Hindlimb muscle (tissue), 1 donor: Measurements from ENCODE around the gene GNAS. TPM values are rescaled to one million over a fixed set of nuclear protein-coding genes. Genes with fewer than 3 reads are reported as not detected.
"Not testable (repeated sequence)": the region's sequence is repeated elsewhere in the genome, so short reads cannot be mapped to it uniquely, and the experiment has no call there.

Experiments used
- DNase-seq: peaks from one replicate; pipeline ENCODE4 v3.0.0-alpha.2; 2013
- polyA plus RNA-seq: library from polyadenylated mRNA; unstranded; fragments of 120-200 nt; gene quantifications from one replicate; pipeline ENCODE4 v1.2.1, GENCODE V29; 2013; ENCODE audit not compliant: insufficient read length

GNAS gene
- 3,728 TPM for polyA plus RNA-seq

DNA sequence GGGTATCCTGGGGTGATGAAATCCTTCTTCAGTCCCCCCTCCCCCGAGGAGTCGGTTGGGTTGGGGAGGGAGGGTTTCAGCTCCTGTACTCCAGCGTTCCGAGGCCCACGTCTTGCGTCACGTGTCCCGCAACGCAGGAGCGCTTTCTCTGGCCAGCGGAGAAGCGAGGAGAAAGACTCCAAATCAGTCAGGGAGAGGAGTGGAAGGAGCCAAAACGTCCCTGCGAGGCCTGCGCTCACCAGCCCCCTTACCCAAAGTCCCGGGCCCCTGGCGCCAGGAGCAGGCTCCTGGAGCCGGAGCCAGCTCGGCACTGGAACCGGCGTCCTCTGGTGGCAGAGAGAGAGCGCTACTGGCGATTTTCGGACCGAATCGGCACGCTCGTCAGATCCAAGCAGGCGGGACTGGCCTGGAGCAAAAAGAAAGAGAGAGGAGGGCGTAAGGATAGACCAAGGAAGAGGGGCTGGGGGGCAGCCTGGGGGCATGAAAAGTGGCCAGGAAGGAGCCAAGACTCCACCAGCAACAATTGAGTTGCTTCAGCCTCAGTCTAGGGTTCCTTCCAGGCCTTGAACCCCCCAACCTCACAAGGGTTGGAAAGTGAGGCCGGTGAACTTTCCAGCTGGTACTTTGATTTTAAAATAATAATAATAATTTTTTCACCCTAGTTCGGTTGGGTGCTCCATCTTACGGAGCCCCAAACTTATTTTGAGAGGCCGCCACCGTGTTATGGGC lies at the start of gene GNAS:
TSS of gene GNAS (plus strand) at position 174 of the 729 bp plus-strand sequence.
- peak; percentile 78 for DNase-seq

DNA sequence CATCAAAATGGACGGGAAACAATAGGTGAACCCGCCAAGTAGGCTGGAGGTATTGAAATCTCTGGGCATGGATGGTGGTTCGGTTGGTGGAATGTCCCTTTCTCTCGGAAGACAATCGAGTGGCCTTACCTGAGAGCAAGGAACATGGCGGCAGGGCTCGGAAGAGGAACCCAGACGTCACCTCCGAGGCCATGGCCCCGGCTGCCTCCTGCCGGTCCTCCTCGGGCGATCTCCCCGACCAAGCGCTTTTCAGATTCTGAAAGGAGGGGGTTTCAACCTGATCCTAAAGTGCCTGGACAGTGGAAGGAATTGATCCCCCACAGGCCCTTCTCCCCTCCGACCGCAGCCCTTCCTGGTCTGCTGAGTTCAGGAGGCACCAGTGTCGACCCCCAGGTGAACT lies 49.0 kb upstream of the GNAS start:
- no peak for DNase-seq

DNA sequence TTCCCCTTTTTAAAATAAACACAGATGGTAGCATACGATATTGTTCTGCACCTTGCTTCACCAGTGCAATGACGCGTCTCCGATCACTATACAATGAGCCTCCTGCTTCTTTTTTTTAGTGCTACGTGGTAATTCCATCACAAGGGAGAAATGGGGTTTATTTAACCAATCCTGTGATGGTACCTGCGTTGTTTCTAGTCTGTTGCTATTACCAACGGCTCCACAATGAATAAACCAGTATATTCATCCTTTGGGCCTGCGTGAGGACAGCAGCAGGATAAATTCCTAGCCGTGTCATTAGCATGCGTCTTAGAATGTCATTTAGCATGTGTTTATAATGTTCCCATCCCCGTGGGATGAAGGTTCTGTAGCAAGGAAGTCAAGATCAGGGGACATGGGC lies 44.7 kb upstream of the GNAS start:
- DNase-seq, result no peak

DNA sequence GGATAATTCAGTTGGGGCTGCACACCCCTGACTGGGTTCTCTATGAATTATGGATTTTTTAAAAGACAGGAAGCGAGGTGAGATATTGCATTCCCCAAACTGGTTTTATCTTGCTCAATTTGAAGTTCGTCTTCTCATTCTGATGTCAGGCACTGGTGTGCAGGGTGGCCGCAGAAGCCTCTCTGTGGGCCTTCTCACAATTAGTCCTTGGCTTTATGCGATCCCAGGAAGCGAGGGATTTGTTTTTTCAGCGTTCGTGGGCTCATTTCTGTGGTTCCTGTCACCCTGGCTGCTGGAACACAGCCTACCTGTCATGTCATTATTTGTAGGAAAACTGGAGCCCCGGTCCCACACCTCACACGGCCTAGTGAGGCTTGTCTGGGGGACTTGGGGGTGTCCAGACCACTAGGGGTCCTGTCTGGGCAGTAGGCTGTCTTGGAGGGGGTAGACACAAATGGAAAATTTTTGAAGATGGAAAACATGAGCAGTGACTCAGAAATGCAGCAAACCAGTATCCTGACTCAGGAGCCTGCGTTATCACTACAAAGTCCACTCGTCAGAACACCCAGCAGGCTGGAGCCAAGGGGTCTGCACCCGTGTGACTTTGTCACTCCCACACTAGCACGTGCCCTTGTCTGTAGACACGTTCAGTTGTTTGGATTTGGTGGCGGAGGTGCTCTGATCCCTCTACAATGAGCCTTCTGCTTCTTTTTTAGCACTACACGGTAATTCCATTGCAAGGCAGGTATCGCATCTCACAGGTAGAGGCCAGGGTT lies 44.1 kb upstream of the GNAS start:
- no peak for DNase-seq

DNA sequence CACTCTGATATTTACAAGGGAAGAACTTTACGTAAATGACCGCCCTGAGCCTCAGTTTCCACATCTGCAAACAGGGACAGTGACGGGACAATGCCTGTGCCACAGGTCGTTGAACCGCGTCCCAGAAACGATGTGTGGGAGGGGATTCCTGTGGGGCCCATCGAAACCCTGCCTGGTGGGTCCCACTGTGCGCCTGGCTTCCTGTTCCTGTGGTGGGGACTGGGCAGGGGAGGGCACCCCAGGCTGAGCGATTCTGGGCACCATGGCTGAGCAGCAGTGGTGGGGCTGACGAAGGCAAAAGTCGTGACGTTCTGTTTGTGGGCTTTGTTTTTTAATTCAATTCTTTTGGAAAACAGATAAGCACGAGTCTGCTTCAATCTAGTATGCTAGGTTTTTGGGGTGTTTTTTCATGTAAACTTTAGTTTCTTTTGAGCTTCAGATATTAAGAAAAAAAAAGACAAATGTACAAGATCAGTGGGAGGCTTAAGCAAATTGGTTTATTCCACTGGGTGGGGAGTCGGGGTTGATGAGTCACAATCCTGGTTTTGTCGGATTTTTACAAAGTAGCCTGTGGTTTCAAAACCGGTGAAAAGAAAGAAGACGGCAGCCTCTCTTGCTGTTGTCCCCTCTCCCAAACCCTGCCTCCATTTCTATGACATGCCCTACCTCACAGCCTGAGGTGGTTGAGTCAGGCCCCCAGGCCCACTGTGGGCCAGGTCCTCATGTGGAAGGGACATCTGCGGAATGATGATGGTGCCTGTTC lies 42.2 kb upstream of the GNAS start:
- DNase-seq, result no peak

DNA sequence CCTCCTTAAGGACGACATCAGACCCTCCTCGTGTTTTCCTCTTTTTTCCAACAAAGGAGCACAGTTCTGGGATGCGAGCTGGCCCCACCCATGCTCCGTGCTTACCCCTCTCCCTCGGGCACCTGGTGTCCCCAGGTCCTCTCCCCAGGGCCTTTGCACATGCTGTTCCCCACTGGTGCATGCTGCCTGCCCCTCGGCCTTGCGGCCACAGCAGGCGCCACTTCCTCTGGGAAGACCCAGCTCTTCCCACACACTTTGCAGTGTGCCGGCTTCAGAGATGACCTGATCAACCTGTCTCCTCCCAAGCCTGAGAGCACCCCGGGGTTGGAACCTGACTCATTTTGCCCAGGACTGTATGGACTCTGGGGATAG lies 41.7 kb upstream of the GNAS start:
- DNase-seq, result no peak

DNA sequence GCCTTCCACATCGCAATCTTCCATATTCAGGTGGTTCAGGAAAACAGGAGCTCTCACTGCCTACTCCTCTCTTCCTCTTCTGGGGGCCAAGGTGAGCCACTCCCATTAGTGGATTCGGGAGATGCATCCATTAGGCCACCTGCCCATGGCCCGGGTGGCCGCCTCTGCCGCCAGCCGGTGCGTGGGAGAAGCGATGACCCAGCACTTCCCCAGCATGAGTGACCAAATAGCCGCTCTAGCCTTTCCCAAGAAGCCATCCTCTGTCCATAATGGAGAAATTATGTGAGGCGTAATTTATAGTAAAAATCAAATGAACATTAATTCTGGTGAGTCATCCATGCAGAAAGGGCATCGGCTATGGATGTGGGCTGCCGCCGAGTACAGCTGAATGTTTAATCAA lies 41.2 kb upstream of the GNAS start:
- no peak for DNase-seq

DNA sequence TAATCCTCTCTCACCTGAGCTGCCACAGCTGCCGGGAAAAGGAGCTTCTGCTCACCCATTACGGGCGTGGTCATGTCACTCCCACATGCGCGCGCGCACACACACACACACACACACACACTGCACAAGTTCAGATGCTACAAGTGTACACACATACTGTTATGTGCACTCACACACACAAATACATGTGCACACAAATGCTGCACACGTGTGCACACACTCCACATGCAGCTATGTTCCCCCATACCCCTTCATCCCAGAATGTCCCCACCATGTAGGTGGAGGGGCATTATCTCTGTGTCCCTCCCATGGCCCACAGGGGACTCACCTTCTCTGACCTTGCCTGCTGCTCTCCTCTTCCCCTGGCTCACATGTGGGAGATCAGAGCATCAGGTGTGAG lies 39.1 kb upstream of the GNAS start:
- no peak for DNase-seq

DNA sequence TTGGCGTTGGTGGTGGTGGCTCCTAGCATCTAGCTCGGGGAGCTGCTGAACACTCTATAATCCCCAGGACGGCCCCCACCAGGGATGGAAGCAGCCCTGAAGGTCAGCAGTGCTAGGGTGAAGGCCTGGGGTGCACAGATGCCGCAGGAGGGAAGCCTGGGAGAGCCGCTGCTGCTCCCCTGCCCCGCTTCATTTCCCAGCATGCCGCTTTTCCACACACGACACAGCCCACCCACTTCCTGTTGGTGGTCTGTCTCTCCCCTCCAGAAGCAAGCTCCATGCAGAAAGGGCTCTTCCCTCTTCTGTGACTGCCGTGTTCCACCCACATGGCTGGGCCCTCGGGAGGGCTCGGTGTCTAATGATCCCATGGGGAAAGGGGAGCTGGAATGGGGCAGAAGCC lies 37.1 kb upstream of the GNAS start:
- no peak for DNase-seq

DNA sequence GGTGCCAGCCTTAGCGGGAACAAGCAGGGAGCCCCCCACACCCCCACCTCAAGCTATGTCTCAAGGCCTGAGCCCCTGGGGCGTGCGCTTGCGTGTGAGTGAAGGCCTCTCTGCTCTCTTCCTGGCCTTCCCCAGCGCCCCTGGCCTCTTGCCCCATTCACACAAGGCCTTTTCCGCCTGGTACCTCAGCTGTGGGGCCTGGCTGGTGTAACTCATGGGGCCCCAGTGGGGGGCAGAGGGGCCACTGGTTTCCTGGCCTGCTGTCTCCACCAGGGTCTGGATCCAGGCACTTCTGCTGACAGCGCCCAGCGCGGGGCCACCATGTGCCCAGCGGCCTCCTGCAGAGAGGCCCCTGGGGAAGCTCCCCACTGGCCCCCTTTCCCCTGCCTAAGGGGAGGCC lies 36.5 kb upstream of the GNAS start:
- DNase-seq, result no peak

DNA sequence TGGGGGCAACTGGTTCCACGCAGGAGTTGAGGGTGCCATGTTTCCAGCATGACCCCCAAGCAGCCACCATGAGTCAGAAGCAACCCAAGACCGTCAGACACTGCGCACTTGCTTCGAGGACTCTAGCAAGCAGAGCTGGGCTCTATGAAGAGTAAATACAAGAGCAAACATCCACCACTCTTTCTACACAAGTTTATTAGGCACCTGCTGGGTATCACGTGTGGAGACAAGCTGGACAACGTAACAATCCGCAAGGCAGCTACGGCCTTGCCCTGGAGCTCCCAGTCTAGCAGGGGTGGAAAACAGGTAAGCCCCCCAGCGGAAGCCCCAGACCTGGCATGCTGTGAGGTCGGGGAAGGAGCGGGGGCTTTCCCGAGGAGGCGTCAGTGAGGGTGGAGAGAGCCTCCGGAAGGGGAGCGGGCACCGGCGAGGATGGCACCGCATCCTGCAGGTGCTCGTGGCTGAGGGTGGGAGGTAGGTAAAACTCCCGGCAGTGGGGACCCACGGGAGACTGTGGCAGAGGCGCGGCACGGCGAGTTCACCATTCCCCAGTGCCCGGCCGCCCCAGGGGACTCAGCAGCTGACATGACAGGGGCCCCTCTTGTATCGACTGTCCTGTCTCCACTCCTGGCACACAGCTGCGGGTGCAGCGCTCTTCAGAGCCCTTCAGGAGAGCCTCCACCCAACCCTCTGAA lies 35.4 kb upstream of the GNAS start:
- DNase-seq, result no peak

DNA sequence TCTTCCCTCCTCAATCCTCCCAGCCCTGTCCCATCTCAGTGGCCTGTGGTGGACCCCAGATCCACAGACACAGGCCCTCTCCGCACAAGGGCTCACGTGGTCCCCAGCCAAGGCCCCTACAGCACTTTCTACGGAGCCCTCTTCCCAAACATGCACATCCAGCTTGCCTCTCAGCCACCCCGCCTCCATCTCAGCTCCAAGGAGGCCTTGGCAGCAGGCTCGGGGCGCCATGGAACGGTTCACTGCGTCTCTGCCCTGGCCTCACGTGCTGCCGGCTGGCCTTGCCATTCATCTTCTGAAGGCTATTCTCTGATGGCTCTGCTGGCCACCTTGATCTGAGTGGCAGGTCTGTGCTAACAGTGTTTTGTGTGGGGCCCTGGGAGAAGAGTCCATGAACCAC lies 34.8 kb upstream of the GNAS start:
- no peak for DNase-seq

DNA sequence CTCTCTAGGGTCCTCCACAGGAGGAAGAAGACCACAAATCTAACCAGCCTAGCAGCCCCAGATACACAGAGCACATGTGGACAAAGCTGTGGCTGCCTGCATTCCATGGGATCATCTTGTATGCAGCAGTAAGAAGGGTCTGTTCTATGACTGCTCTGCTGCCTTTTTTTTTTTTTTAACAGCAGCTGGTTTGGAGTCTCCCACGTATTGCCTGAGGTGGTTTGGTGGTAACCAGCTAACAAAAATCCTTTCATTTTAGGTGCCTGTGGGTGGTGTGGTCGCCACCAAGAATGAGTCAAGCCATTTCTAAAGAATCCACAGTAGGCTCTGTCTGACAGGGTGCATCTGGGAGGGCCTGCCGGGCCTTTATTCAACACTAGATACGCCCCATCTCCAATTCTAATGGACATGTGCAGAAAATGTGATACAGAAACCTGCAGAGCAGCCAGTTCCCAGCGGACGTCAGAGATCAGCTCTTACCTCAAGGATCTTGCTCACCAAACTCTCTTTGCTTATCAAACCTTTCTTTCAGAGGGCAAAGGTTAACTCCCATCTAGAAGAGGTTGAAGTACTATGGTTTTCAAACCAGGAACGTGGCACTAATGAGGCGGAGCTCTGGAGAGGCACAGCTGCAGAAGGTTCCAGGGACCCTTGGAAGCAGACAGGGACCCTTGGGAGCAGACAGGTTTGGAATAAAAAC lies 33.8 kb upstream of the GNAS start:
- DNase-seq, result no peak

DNA sequence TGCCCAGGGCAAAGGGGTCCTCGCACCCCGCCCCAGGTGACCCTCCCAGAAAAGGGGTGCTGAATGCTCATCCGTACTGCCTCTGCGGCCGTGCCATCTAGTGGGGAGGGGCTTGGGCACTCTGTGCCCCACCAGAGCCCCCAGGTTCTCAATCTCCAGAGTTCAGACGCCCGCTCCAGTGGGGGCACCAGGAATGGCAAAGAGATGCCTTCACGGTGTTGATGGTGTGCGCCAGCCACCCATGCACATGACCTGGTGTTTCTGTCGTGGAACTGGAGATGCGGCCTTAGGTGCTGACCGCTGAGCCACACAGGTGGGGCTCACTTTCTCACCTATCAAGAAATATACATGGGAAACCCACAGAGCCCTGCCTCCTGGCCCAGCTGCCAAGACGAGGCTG lies 32.6 kb upstream of the GNAS start:
- DNase-seq, result no peak

DNA sequence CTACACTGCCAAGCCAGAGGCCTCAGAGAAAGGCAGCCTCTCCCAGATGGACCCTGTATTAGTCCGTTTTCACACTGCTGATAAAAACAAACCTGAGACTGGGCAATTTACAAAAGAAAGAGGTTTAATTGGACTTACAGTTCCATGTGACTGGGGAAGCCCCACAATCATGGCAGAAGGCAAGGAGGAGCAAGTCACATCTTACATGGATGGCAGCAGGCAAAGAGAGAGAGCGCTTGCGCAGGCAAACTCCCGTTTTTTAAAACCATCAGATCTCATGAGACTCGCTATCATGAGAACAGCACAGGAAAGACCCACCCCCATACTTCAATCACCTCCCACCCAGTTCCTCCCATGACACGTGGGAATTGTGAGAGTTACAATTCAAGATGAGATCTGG lies 32.0 kb upstream of the GNAS start:
- not testable (repeated sequence) for DNase-seq

DNA sequence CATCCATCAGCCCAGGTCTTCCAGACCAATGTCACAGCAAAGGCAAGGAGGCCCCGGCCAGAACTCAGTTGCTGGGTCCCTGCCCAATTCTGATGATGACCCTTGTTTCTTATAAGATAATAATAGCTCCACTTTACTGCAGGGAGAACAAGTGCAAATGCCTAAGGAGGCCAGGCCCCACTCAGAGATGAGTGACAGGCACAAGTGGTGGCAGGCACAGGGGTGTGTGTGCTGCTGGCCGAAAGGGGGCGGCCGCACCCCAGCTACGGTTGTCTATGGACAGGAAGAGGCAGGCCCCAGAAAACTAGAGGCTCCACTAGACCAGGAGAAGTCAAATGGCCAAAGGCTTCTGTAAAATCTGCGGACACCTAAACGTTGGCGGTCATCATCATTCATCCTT lies 30.4 kb upstream of the GNAS start:
- peak; percentile 43 for DNase-seq

DNA sequence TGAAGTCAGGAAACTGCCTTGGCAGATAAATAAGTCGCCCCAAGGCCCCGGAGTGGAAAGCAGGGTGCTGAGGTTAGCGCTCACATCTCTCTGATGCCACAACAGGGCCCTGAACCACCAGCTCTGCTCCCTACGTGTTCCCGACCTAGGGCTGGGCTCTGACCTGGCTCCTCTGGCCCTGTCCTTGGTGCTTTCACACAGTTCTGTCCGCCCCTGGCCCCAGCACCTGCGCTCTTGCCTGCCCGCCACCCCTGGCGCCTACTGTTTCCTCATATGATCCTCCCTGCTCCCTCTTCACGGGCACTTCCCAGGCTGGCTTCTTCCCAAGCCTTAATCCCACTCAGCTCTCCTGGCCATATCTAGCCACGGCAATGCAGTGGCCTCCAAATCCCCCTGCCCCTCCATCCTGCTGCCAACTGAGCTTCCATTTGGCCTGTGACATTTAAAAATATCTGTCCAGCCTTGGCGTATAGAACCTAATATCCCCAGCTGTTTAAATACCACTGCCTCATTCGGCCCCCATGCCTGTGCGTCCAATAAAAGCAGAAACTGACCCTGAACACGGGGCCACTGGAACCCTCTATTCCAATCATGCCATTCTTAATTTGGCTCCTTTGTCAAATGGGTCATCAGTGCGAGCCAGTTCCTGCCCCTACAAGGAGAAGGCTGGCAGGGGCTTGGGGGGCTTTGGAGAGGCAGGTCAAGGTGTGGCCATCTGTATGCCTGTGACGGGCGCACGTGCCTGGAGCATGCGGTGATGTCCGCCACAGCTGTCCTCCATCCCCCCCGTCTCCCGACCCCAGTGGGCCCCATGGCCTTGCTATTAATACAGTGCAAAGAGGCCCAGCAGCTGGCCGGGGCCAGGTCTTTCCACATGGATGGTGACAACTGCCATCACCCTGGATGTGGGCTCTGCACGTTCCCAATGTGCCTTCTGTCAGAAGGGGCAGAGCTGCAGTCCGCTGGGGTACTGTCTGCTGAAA lies 29.5 kb upstream of the GNAS start:
- DNase-seq, result no peak

DNA sequence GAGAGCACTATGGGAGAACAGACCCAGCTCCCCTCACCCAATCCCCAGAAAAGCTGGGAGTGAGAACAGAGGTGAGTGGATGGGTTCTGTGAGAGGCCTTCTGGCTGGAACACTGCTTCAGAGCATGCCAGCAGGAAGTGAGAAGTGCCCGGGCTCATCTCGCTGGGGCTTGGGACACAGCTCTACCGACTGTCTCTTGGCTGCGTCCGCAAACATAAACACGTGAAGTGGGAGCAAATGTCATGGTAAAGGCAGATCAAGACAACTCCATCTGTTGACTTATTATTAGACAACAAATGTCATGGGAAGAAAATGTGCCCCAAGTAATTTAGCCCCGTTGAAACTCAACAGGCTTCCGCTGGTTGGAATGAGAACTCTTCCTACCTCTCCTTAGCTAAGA lies 27.7 kb upstream of the GNAS start:
- no peak for DNase-seq

DNA sequence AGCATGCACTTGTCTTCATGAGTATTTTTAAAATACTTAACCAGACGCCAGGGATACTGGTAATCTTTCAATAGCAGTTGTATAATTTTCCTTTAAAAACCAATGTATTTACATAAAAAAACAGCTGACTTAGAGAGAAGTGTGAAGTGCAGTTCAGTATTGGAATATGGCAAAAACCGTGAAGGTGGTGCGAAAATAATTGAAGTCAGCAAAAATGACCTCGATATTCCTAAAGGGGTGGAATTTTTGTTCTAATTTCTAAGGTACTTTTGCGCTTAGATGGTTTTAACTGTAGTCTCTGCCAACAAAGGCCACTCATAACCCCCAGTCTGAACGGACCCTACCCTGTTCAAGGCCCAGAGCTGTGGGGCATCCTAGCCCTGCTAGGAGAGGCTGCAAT lies 27.1 kb upstream of the GNAS start:
- no peak for DNase-seq

DNA sequence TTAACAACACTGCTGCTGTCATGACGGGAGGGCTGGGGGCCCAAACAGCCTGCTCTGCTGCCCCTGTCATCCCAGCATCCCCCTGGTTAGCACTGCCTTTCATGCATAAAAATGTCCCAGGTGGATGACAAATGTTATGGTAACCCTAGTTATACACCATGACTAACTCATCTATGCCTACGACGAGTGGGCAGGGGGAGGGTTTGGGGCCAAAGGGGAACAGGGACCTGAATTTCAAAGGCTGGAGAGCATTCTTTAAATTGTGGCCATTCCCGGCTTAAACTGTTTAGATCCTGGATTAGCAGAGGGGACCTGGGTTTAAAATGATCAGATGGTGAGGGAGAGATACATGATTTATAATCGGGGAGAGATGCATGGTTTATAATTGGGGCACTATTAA lies 26.2 kb upstream of the GNAS start:
- DNase-seq, result no peak

DNA sequence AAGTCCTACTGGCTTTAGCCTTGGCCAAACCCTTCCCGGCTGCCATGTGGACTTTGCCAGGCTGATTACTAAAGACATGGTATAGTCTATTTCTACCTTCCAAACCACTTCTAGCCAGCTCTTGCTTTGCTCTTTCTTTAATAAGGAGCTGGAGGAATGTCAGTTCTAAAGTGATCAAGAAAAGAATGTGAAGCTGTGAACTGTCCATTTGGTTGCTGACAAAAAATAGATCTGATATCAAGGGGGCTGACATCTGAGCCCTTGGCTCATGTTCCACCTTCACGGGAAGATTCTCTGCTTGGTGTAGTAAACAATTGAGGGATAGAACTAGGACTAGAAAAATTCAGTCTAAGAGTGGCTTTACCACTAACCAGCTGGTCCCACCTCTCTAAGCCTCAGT lies 24.4 kb upstream of the GNAS start:
- no peak for DNase-seq
